ENCODE measurements around the gene COPS7B. TPM values are rescaled to one million over a fixed set of nuclear protein-coding genes. Genes with fewer than 3 reads are reported as not detected.

The COPS7B gene
- polyA plus RNA-seq, 3 donors, result 9.5 to 38.8 (median 11.9) TPM

GRCh38 chr2:231785822-231786176, 446 bp upstream of the COPS7B start:
- H3K4me3 Mint-ChIP-seq, result peak overlapping the region; percentile 87 to 94
- Histone ChIP-seq H3K9me3 (replicated peaks in 1 of 2; ENCODE audit: control insufficient read depth in 1 of 2, insufficient read depth in 1 of 2, low read length in 2 of 2) (no peaks in the 10 kb centered on the region), H3K27me3 (ENCODE audit: control insufficient read depth in 2 of 2, insufficient read depth in 2 of 2, low read length in 2 of 2) (no peaks in the 10 kb centered on the region), H3K79me2 (ENCODE audit: insufficient read depth, low read length) (peaks cover 75% of the 10 kb centered on the region), H3K36me3 (replicated peaks in 1 of 2; ENCODE audit: control insufficient read depth in 1 of 2, insufficient read depth in 2 of 2, low read length in 2 of 2) (peaks cover 15 to 26% of the 10 kb centered on the region in 2 donors), H3K9ac (ENCODE audit: insufficient read depth, low read length, poor library complexity, severe bottlenecking) (peak overlapping the region; percentile 70), H3K27ac (ENCODE audit: low read depth in 1 of 2, low read length in 2 of 2) (peak overlapping the region in 1 of 2 donors; percentile 70), H3K4me1 (ENCODE audit: control insufficient read depth in 1 of 2, insufficient read depth in 2 of 2, low read length in 2 of 2) (peaks cover 24 to 40% of the 10 kb centered on the region in 2 donors), H3K4me3 (replicated peaks in 1 of 3; ENCODE audit: low read depth in 2 of 3, low read length in 3 of 3) (peak overlapping the region; percentile 59 to 88 (median 77)), H3K4me2 (replicated peaks; ENCODE audit: extremely low read depth, low read length, poor library complexity, severe bottlenecking) (peak overlapping the region; percentile 81), H2AFZ (ENCODE audit: insufficient read depth, low read depth, low read length, poor library complexity, severe bottlenecking) (peak overlapping the region; percentile 83), H4K20me1 (ENCODE audit: insufficient read depth, low read length) (peaks cover 31% of the 10 kb centered on the region)
- H3K27ac Mint-ChIP-seq, result peak overlapping the region in 3 of 7 donors; percentile 23 to 84 (median 77)
- WGBS (ENCODE audit: insufficient coverage), result 38% methylated on average over 4 of the region's 6 CpGs
- peaks cover 2 to 4% (median 4%) of the 10 kb centered on the region in 3 donors for H3K27me3 Mint-ChIP-seq (ENCODE audit: low read depth in 3 of 3)
- intact Hi-C loops (cut with micrococcal nuclease), result loop anchor here (5.0 to 10.0 kb wide), 3 partner anchors 81 to 177 kb away; partner anchors contain the start of genes DIS3L2 (in 2 of the 2) and PTMA (in 1 of the 2)
- peaks cover 0 to 3% (median 0%) of the 10 kb centered on the region in 7 donors for H3K9me3 Mint-ChIP-seq
- peaks cover 20 to 25% of the 10 kb centered on the region in 2 donors for H3K36me3 Mint-ChIP-seq
- TF ChIP-seq CTCF (IDR thresholded peaks at IDR 0.05), result no peak
- H3K4me1 Mint-ChIP-seq, result peaks cover 40% of the 10 kb centered on the region
- no peak for DNase-seq

- Histone ChIP-seq H2AFZ (ENCODE audit: insufficient read depth, low read depth, low read length, poor library complexity, severe bottlenecking) (peak overlapping the region; percentile 83), H3K4me3 (replicated peaks in 1 of 3; ENCODE audit: low read depth in 2 of 3, low read length in 3 of 3) (peak overlapping the region; percentile 59 to 88 (median 77)), H3K9me3 (replicated peaks in 1 of 2; ENCODE audit: control insufficient read depth in 1 of 2, insufficient read depth in 1 of 2, low read length in 2 of 2) (no peaks in the 10 kb centered on the region), H3K4me2 (replicated peaks; ENCODE audit: extremely low read depth, low read length, poor library complexity, severe bottlenecking) (peak overlapping the region; percentile 81), H4K20me1 (ENCODE audit: insufficient read depth, low read length) (peaks cover 39% of the 10 kb centered on the region), H3K4me1 (ENCODE audit: control insufficient read depth in 1 of 2, insufficient read depth in 2 of 2, low read length in 2 of 2) (peaks cover 24 to 39% of the 10 kb centered on the region in 2 donors), H3K36me3 (replicated peaks in 1 of 2; ENCODE audit: control insufficient read depth in 1 of 2, insufficient read depth in 2 of 2, low read length in 2 of 2) (peaks cover 26 to 37% of the 10 kb centered on the region in 2 donors), H3K79me2 (ENCODE audit: insufficient read depth, low read length) (peaks cover 85% of the 10 kb centered on the region), H3K9ac (ENCODE audit: insufficient read depth, low read length, poor library complexity, severe bottlenecking) (peak overlapping the region; percentile 70), H3K27me3 (ENCODE audit: control insufficient read depth in 2 of 2, insufficient read depth in 2 of 2, low read length in 2 of 2) (no peaks in the 10 kb centered on the region), H3K27ac (ENCODE audit: low read depth in 1 of 2, low read length in 2 of 2) (peak overlapping the region in 1 of 2 donors; percentile 70)
- peak overlapping the region; percentile 87 to 94 for H3K4me3 Mint-ChIP-seq
- DNase-seq, result no peak
- H3K36me3 Mint-ChIP-seq, result peaks cover 31 to 36% of the 10 kb centered on the region in 2 donors
- peaks cover 0 to 4% (median 0%) of the 10 kb centered on the region in 3 donors for H3K27me3 Mint-ChIP-seq (ENCODE audit: low read depth in 3 of 3)
- TF ChIP-seq CTCF (IDR thresholded peaks at IDR 0.05), result no peak
- intact Hi-C loops (cut with micrococcal nuclease), result loop anchor here (5.0 to 10.0 kb wide), 3 partner anchors 82 to 175 kb away; partner anchors contain the start of genes DIS3L2 (in 2 of the 2) and PTMA (in 1 of the 2)
- H3K4me1 Mint-ChIP-seq, result peaks cover 38% of the 10 kb centered on the region
- H3K9me3 Mint-ChIP-seq, result no peaks in the 10 kb centered on the region
- WGBS (ENCODE audit: insufficient coverage), result 20% methylated on average over 11 of the region's 11 CpGs
- H3K27ac Mint-ChIP-seq, result peak overlapping the region; percentile 22 to 85 (median 77)
Observed at GRCh38 chr2:231786917-231787292, 660 bp downstream of the COPS7B start.

Data from CD14-positive monocyte (primary cell).